Measurements from ENCODE around the gene RABGGTB. TPM values are rescaled to one million over a fixed set of nuclear protein-coding genes. Genes with fewer than 3 reads are reported as not detected.
"Not testable (repeated sequence)": the region's sequence is repeated elsewhere in the genome, so short reads cannot be mapped to it uniquely, and the experiment has no call there.

RABGGTB gene
- total RNA-seq, 1 experiment from 2014 or later: 115 TPM

DNA sequence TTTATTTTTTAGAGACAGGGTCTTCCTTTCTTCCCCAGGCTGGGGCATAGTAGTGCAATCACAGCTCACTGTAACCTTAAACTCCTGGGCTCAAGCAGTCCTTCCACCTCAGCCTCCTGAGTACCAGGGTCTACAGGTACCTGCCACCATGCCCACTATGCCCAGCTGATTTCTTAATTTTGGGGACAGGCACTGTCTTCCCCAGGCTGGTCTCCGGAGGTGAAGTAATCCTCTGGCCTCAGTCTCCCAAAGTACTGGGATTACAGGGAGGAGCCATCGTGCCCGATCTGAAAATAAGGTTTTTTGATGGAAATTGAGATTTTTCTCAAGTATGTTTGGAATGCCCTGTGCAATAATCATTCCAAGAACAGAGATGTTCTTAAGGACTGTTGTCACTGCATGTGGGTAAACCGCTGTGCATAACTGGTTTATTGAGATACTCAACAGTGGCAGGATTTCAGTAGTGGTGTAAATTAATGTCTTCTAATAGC lies 9.7 kb downstream of the RABGGTB start:
- no peak for DNase-seq (ENCODE audit: low read depth)

DNA sequence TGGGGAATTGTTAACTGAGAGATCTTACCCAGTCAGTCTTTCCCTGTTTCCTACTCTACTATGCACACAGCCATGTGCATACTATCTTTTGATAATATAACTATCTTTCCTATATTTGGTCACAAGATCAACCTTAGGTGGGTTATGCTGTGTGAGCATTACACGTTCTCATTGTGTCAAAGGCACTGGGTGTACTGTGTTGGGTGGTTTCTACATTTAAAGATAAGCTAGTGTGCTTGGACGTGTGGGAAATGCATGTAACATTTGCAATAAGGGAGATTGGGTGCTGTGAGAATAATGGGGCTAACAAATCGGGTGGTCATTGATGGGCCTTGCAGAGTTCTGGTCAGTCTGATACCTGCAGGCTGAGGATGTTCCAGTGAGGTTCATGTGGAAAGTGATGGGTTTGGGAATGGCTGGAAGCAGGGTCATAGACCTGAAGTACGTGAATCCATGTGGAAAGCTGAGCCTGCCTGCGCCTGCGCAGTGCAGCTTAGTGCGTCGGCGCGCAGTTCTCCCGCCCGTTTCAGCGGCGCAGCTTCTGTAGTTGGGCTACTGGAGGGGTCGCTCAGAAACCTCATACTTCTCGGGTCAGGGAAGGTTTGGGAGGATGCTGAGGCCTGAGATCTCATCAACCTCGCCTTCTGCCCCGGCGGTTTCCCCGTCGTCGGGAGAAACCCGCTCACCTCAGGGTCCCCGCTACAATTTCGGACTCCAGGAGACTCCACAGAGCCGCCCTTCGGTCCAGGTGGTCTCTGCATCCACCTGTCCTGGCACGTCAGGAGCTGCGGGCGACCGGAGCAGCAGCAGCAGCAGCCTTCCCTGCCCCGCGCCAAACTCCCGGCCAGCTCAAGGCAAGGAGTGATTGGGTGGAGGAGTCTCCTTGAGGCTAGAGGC lies 10.6 kb downstream of the RABGGTB start, which contains the start of gene MSH4:
Gene MSH4, plus strand, starts transcription at position 507 of the 897 bp plus-strand sequence. Its CDS starts 104 bp downstream, at position 611.
- DNase-seq (ENCODE audit: low read depth): no peak

DNA sequence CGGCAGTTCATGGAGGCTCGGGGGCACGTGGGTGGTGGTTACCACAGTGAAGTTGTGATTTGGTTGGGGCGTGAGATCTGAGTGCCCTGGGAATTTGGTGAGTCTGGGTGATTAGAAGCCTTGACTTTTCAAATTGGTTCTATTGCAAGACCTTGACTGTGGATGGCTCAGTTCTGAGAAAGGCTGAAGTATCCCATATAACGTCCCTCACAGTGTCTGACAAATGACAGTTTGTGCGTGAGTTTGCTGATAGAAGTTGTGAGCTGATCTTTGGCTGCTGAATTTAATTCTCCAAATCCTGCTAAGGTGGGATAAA lies 11.2 kb downstream of the RABGGTB start:
- peak; percentile 12 for DNase-seq (ENCODE audit: low read depth)

DNA sequence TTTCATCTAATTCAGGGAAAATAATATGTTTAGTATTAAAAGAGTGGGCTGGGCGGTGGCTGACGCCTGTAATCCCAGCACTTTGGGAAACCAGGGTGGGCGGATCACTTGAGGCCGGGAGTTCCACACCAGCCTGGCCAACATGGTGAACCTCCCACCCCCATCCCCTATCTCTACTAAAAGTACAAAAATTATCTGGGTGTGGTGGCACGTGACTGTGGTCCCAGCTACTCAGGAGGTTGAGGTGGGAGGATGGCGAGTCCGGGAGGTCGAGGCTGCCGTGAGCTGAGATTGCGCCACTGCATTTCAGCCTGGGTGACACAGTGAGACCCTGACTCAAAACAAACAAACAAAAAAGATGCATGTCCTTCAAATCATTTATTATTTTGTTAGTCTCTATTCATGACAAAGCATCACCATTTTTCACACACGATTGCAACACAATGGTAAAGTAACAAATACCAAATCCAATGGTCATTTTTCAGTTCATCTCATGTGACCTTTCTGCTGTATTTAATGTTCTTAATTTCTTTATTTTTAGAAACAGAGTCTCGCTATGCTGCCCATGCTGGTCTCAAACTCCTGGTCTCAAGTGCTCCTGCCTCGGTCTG lies 11.7 kb downstream of the RABGGTB start:
- DNase-seq (ENCODE audit: low read depth): no peak

DNA sequence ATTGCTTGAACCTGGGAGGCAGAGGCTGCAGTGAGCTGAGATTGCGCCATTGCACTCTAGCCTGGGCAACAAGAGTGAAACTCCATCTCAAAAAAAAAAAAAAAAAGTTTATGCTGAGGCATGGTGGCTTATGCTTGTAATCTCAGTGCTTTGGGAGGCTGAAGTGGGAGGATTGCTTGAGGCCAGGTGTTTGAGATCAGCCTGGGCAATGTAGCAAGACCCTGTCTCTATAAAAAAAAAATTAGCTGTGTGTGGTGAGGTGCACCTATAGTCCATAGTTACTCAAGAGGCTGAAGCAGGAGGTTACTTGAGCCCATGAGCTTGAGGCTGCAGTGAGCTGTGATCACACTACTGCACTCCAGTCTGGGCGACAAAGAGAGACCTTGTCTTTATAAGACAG lies 15.4 kb downstream of the RABGGTB start:
- not testable (repeated sequence) for DNase-seq (ENCODE audit: low read depth)

DNA sequence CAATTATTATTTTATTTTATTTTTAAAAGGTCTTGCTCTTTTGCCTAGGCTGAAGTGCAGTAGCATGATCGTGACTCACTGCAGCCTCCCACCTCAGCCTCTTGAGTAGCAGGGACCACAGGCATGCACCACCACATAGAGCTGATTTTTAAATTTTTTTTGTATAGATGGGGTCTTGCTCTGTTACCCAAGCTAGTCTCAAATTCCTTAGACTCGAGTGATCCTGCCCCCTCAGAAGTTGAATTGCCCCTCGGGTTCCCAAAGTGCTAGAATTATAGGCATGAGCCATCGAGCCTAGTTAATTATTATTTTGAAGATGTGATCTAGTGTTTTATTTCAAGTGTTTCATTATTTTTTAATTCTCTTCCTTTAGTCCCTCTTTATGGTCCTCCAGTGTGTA lies 22.9 kb downstream of the RABGGTB start:
- no peak for DNase-seq (ENCODE audit: low read depth)

DNA sequence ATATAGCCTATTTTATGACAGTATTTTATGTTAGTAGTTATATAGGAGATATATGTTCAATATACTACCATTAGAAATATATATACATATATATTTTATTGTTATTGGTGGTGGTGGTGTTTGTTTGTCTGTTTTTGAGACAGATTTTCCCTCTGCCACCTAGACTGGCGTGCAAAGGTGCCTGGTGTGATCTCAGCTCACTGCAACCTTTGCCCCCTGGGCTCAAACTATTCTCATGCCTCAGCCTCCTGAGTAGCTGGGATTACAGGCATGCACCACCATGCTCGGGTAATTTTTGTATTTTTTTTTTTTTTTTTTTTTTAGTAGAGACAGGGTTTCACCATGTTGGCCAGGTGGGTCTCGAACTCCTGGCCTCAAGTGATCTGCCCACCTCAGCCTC lies 24.1 kb downstream of the RABGGTB start:
- not testable (repeated sequence) for DNase-seq (ENCODE audit: low read depth)

DNA sequence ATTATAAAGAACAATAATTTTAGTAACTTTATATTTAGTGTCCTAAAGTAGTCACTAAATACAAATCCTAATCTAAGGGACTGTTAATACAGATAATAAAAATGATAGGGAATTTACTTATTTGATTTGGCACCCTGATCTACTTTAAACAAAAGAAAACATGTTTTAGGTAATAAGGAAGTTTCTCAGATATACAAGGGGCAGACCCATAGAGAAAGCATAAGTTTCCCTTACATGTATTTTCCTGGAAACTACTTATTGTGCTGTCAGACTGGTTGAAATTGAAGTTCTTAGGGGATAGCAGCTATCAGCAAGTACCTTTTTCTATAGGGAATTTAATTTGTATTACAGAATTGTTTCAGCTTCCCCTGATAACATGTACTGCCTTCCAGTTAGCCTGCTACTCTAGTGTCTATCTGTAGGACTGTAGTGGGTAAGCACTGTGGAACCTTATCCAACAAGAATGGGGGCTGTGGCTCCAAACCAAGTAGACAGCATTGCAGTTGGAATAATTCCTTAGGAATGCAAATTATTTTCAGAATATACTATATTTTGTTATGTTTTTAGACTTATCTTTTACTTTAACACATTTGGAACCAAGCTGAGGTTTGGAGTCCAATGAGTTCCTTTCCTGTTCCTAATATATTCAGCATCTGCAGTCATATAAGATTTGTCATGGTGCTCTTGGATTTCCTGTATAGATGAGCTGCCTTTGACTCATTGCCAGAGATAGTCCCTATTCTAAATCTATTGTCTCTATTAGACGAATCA lies 25.3 kb downstream of the RABGGTB start:
- DNase-seq (ENCODE audit: low read depth): no peak

DNA sequence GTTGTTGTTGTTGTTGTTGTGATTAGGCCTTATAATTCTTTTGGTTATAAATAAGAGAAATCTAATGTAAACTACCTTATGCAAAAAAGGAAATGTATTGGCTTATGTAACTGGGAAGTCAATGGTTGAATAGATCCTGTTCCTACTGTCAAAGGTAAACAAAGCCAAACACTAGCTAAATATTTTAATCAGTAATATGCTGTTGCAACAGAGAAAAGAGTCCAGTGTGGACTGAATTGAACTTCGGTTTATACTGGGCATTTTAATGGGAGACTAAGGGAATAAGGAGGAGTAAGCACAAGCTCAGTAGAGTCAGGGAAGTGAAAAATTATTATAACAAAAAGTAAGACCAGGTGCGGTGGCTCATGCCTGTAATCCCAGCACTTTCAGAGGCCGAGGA lies 26.0 kb downstream of the RABGGTB start:
- no peak for DNase-seq (ENCODE audit: low read depth)

DNA sequence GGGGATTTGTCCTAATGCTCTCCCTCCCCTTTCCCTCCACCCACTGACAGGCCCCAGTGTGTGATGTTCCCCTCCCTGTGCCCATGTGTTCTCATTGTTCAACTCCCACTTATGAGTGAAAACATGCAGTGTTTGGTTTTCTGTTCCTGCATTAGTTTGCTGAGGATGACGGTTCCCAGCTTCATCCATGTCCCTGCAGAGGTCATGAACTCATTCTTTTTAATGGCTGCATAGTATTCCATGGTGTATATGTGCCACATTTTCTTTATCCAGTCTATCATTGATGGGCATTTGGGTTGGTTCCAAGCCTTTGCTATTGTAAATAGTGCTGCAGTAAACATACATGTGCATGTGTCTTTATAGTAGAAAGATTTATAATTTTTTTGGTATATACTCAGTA lies 37.5 kb downstream of the RABGGTB start:
- DNase-seq (ENCODE audit: low read depth): not testable (repeated sequence)

DNA sequence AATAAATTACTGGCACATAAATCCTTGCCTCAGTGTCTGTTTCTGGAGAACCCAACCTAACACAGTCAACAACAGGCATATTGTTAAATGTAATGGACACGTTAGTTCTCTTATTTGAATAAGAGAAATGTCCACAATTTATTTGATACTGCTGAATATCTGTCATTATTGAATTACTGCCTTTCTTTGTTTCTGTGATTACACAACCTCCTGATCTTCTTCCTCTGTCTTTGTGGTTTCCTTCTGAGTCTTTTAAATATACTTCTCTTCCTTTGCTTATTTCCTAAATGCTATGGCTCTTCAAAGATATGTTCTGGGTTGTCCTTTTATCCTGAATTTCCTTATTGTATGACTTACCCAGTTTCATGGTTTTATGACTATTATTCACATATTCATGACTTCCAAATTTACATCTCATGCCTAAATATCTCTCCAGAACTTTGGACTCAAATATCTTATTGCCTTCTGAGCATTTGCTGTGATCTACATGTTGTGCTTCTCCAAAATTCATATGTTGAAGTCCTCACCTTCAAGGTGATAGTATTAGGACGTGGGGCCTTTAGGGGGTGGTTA lies 50.6 kb downstream of the RABGGTB start:
- DNase-seq (ENCODE audit: low read depth): no peak

DNA sequence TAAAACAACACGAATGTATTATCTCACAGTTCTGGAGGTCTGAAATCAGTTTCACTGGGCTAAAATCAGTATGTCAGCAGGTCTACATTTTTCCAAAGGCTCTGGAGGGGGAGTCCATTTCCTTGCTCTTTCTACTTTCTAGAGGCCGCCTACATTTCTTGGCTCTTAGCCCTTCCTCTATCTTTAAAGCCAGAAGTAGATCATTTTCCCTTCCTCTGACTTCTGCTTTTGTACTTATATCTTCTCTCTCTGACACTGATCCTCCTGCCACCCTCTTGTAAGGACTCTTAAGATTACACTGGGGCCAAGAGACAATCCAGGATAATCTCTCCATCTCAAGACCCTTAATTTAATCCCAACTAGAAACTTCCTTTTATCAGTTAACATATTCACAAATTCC lies 52.0 kb downstream of the RABGGTB start:
- DNase-seq (ENCODE audit: low read depth): no peak

DNA sequence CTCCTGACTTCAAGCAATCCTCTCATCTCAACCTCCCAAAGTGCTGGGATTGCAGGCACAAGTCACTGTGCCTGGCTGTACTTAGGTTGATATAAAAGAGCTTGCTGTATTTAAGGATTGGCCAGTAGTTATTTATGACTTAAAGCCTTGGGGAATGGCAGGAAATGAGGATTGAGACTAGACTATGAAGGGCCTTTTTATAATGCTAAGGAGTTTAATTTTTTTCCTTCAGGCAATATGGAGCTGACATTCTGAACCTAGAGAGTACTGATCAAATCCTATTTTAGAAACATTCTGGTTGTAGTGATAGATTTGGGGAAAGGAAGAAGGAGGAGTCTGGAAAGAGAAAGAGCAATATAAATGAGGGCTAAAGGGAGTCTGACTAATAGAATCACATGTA lies 55.4 kb downstream of the RABGGTB start:
- peak; percentile 17 for DNase-seq (ENCODE audit: low read depth)

Other genes starting within 250 kb of the RABGGTB start
- gene SLC44A5, start 175.1 kb upstream of the RABGGTB start, total RNA-seq (2014; rRNA removed; shearing (Covaris generic)): 0.12 TPM in 1 of 2 replicates, not detected in the other
- gene ACADM, start 61.5 kb upstream of the RABGGTB start, total RNA-seq (2014; rRNA removed; shearing (Covaris generic)): 34.7 and 53.2 TPM in 2 replicates
- gene MSH4, start 10.6 kb downstream of the RABGGTB start, total RNA-seq (2014; rRNA removed; shearing (Covaris generic)): 0.10 TPM in 1 of 2 replicates, not detected in the other
- not detected in 2 replicates for gene ASB17, start 146.1 kb downstream of the RABGGTB start, total RNA-seq (2014; rRNA removed; shearing (Covaris generic))

Data from RPMI7951 (cell line).